Stimulated activated CD8-positive, alpha-beta memory T cell treated with anti-CD3 and anti-CD28 coated beads, Interleukin-7, amount 100 ng/mL, for 4 hours (primary cell): ENCODE data around the gene ATP5PB.
A peak's percentile ranks its signal among the peaks of the same experiment; 100 is the strongest.

Source experiments
- DNase-seq, 2 donors: peaks; one replicate each; pipeline ENCODE4 v3.0.0-alpha.2; 2020; ENCODE audit warnings: low read depth in 2 of 2

The ATP5PB gene

DNA sequence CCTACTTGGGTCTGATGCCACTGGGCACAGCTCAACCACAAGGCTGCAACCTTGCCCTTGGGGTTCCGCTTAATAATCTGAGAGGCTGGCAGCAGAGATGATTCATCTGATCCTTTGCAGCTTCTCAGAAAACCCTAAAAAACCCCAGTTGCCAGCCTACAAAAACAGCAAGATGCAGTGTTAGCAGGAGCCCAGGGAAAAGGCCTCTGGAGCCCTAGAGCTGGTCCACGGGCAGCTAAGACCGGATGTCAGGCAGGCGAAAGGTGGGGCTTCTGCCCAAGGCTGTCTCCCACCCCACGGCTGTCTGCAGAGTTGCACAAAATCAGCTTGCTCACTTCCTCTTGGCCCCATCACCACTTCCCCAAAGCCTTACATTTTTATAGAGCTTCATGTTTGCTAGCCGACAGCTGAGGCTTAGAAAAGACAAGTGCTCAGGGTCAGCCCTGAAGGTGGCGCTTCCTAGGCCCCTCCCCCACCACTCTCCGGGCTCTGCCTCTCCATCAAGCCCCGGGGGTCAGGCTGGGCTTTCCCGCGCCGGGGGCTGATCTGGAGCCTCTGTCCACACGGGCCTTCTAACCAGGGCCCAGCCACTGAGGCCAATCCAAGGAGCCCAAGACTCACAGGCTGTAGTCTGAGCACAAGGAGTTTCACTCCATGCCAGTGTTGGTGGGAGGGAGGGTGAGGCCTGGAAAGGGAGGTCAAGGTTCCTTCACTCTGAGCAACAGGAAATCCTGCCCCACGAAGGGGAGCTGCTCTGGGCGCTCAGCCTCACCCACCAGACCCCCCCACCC is 58.3 kb downstream of the ATP5PB start:
- DNase-seq, result peak; percentile 39 to 69

DNA sequence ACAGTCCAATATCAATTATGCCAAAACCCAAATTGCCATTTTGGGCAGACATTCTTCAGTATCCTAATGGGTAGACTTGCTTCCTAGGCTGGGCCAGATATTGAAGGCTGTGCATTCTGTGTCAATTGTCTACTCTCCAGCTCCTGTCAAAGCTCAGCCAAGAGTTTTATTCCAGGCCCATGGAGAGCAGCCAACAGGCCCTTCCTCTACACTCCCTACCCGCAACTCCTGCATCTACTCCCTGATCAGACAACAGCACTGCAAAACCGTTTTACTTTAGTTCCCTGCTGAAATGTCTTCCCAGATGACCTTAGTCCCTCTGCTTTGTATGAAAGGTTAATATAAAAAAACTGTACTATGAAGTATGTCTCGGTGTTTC is 60.7 kb downstream of the ATP5PB start:
- no peak for DNase-seq

- no peak for DNase-seq
Observed at GRCh38 chr1:111511370-111511769, 62.1 kb downstream of the ATP5PB start.
